B cell (primary cell): Measurements from ENCODE around the gene GRPEL2. TPM values are rescaled to one million over a fixed set of nuclear protein-coding genes. Genes with fewer than 3 reads are reported as not detected.

Experiments used
- ATAC-seq: fragments of 200-7000 bp; cut with Tn5 transposase; one replicate; pipeline ENCODE4 v1.10.0; 2021; ENCODE audit warnings: low read depth, mild to moderate bottlenecking, moderate number of reproducible peaks, moderate library complexity
- CTCF ChIA-PET: fragments of 350-600 bp; sonication (Branson Sonifier 250); formaldehyde crosslinking; loops from one replicate; lab custom pipeline; 2021; ENCODE audit warnings: antibody characterized with exemption, inconsistent platforms; lab: Charles Lee
- POLR2A ChIA-PET: fragments of 350-600 bp; sonication (Branson Sonifier 250); formaldehyde crosslinking; loops from one replicate; lab custom pipeline; 2021; ENCODE audit warnings: antibody characterized with exemption; lab: Charles Lee
- DNase-seq: peaks from one replicate; pipeline ENCODE4 v3.0.0; 2013
- H2AFZ ChIP-seq: 2 replicates; pipeline ENCODE4 v1.6.1; 2012; ENCODE audit warnings: mild to moderate bottlenecking, low read depth, low read length; ENCODE audit not compliant: insufficient read depth, poor library complexity, severe bottlenecking
- H3K27ac ChIP-seq, 2 donors: 1 replicate in 1 of 2; 2 replicates in 1 of 2; pipeline ENCODE4 v1.5.1; 2012 to 2013; ENCODE audit warnings: low read length in 2 of 2, mild to moderate bottlenecking in 2 of 2, moderate library complexity in 1 of 2
- H3K27me3 ChIP-seq, 4 experiments: fragments of 200-600 bp in 1 of 4; sonication (generic) in 1 of 4; replicated peaks in 1 of 4; 1 replicate in 2 of 4; 2 replicates in 2 of 4; pipeline versions ENCODE4 v1.6.1 to v1.7.0; 2013 to 2016; ENCODE audit warnings: low read length in 3 of 4, mild to moderate bottlenecking in 2 of 4, mixed read lengths in 1 of 4, moderate library complexity in 1 of 4; ENCODE audit not compliant: insufficient read depth in 4 of 4, control insufficient read depth in 3 of 4; ENCODE audit errors: control extremely low read depth in 1 of 4
- H3K36me3 ChIP-seq, 2 experiments: replicated peaks in 1 of 2; 1 replicate in 1 of 2; 2 replicates in 1 of 2; pipeline versions ENCODE4 v1.6.1 to v1.7.1; 2013; ENCODE audit warnings: low read length in 1 of 2; ENCODE audit not compliant: insufficient read depth in 2 of 2, control insufficient read depth in 1 of 2; ENCODE audit errors: control extremely low read depth in 1 of 2, extremely low read depth in 1 of 2
- H3K4me1 ChIP-seq, 2 donors: fragments of 200-600 bp in 1 of 2; sonication (generic) in 1 of 2; 1 replicate in 1 of 2; 2 replicates in 1 of 2; pipeline versions ENCODE4 v1.5.1 to v1.6.1; 2013 to 2017; ENCODE audit warnings: low read length in 2 of 2; ENCODE audit not compliant: control insufficient read depth in 2 of 2, insufficient read depth in 2 of 2
- H3K4me2 ChIP-seq: replicated peaks from 2 replicates; pipeline ENCODE3; 2012; ENCODE audit warnings: mild to moderate bottlenecking, low read depth, low read length; ENCODE audit not compliant: poor library complexity, severe bottlenecking
- H3K4me3 ChIP-seq, 5 experiments: fragments of 200-600 bp in 1 of 5; sonication (generic) in 1 of 5; 1 replicate in 3 of 5; 2 replicates in 2 of 5; pipeline versions ENCODE4 v1.5.1 to v1.7.0; 2011 to 2016; ENCODE audit warnings: low read length in 4 of 5, mild to moderate bottlenecking in 4 of 5, low read depth in 2 of 5, control low read depth in 1 of 5, moderate library complexity in 1 of 5; ENCODE audit not compliant: insufficient read depth in 1 of 5; ENCODE audit errors: control extremely low read depth in 1 of 5, extremely low read depth in 1 of 5
- H3K79me2 ChIP-seq: fragments of 200-600 bp; sonication (generic); one replicate; pipeline ENCODE4 v1.6.0; 2016; ENCODE audit warnings: low read length; ENCODE audit not compliant: control insufficient read depth, insufficient read depth
- H3K9ac ChIP-seq: fragments of 200-600 bp; sonication (generic); 2 replicates; pipeline ENCODE4 v1.6.1; 2017; ENCODE audit warnings: mild to moderate bottlenecking, low read length, moderate library complexity
- H3K9me3 ChIP-seq, 3 donors: one replicate each; pipeline versions ENCODE4 v1.6.1 to v1.7.1; 2013; ENCODE audit warnings: low read length in 2 of 3; ENCODE audit not compliant: control insufficient read depth in 2 of 3, insufficient read depth in 1 of 3; ENCODE audit errors: control extremely low read depth in 1 of 3
- H4K20me1 ChIP-seq: 2 replicates; pipeline ENCODE4 v1.6.0; 2012; ENCODE audit warnings: mild to moderate bottlenecking, low read length; ENCODE audit not compliant: insufficient read depth, control insufficient read depth, poor library complexity, severe bottlenecking
- H3K27ac Mint-ChIP-seq: one replicate; pipeline ENCODE4 v1.8.0; 2021; ENCODE audit warnings: mixed read lengths
- H3K27me3 Mint-ChIP-seq: one replicate; pipeline ENCODE4 v1.8.0; 2021; ENCODE audit warnings: mixed read lengths
- H3K4me1 Mint-ChIP-seq: one replicate; pipeline ENCODE4 v1.8.0; 2021; ENCODE audit warnings: mixed read lengths
- H3K4me3 Mint-ChIP-seq: one replicate; pipeline ENCODE4 v1.8.0; 2021; ENCODE audit warnings: mixed read lengths
- H3K9me3 Mint-ChIP-seq: one replicate; pipeline ENCODE4 v1.8.0; 2022; ENCODE audit warnings: mixed read lengths; ENCODE audit not compliant: insufficient read depth
- CTCF ChIP-seq: fragments of 200-600 bp; IDR thresholded peaks from one replicate; pipeline ENCODE4 v1.8.0; 2022; ENCODE audit warnings: antibody characterized with exemption, mild to moderate bottlenecking
- EZH2 ChIP-seq: IDR thresholded peaks from 2 replicates; pipeline ENCODE4 v1.6.1; 2012; ENCODE audit warnings: borderline replicate concordance, low read depth, mild to moderate bottlenecking, moderate library complexity, low read length; ENCODE audit not compliant: insufficient read depth, poor library complexity, severe bottlenecking
- whole genome bisulfite sequencing: methylation state at CpG from one replicate; pipeline ENCODE4 v1.1.5; 2013; ENCODE audit warnings: missing lambda C conversion rate; ENCODE audit not compliant: insufficient coverage; 5-methylcytosine and 5-hydroxymethylcytosine counted together
- intact Hi-C: fragments of 100-400 bp; cut with micrococcal nuclease; formaldehyde crosslinking; loops from one replicate; pipeline ENCODE4 v1.10.0; 2022
- polyA plus RNA-seq: library from polyadenylated mRNA; depleted of rRNA; stranded (reverse); fragments of >200 nt; gene quantifications from 2 replicates; pipeline ENCODE4 v1.2.3, GENCODE V29; 2012
- total RNA-seq, 2 donors: library from RNA; stranded (reverse); fragments of 120-200 nt in 1 of 2; gene quantifications; 1 replicate in 1 of 2; 2 replicates in 1 of 2; pipeline versions ENCODE4 v1.2.3 to v1.2.4, GENCODE V29; 2013 to 2022

GRPEL2 gene
- total and polyA plus RNA-seq, 2 donors (not counting 1 experiment from before 2014, with no cell fraction given): 1.1 to 12.1 TPM

DNA sequence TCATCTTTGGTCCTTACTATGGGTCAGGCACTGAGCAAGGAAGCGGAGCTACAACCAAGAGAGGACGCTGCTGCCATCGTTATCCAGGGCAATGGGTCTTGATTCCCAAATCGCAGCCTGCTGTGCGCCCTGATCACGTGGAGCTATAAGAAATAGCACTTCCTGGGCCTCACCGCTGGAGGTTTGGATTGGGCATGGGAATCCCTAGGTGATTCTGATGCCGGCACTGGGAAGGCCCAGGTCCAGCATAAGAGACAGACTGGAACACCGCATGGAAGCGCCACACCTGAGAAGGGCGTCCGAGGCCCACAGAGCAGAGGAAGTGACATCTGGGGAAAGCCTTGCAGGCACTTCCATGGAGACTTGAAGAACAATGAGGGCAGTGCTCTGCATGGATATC is 30.8 kb downstream of the GRPEL2 start:
- DNase-seq: no peak
- H2AFZ ChIP-seq: no peak overlapping the region
- ChIA-PET CTCF (interaction anchor here (0.8 to 3.1 kb wide), 4 partner anchors 59 to 1102 kb away, joined by 3 to 10 read pairs (median 3); no protein-coding TSS in a partner anchor), POLR2A (no interaction called here)
- H3K4me1 ChIP-seq: no peaks in the 10 kb centered on the region
- H3K27ac ChIP-seq: no peak overlapping the region
- no peak overlapping the region for H3K4me3 Mint-ChIP-seq
- H4K20me1 ChIP-seq: no peaks in the 10 kb centered on the region
- H3K9me3 Mint-ChIP-seq: no peaks in the 10 kb centered on the region
- peaks cover 4% of the 10 kb centered on the region for H3K4me1 Mint-ChIP-seq
- no peak overlapping the region for H3K9ac ChIP-seq
- H3K27ac Mint-ChIP-seq: no peak overlapping the region
- H3K36me3 ChIP-seq: no peaks in the 10 kb centered on the region
- no peak overlapping the region for H3K4me3 ChIP-seq
- no peaks in the 10 kb centered on the region for H3K27me3 Mint-ChIP-seq
- WGBS: 96% methylated on average over 9 of the region's 12 CpGs
- H3K9me3 ChIP-seq: peaks cover 0 to 3% (median 0%) of the 10 kb centered on the region in 3 donors
- no peaks in the 10 kb centered on the region for H3K79me2 ChIP-seq
- TF ChIP-seq CTCF (no peak), EZH2 (no peak)
- ATAC-seq: no peak
- no peak overlapping the region for H3K4me2 ChIP-seq
- H3K27me3 ChIP-seq: no peaks in the 10 kb centered on the region
- intact Hi-C loops: no loop called here

GRCh38 chr5:149376711-149377447 is 31.6 kb downstream of the GRPEL2 start:
- no peak overlapping the region for H3K27ac Mint-ChIP-seq
- intact Hi-C loops: no loop called here
- peaks cover under 1% of the 10 kb centered on the region for H3K4me1 Mint-ChIP-seq
- Histone ChIP-seq H3K4me1 (peaks cover 0 to 3% of the 10 kb centered on the region in 2 donors), H3K9ac (no peak overlapping the region), H3K9me3 (peaks cover 0 to 3% (median 0%) of the 10 kb centered on the region in 3 donors), H2AFZ (no peak overlapping the region), H3K4me2 (no peak overlapping the region), H3K4me3 (no peak overlapping the region), H4K20me1 (no peaks in the 10 kb centered on the region), H3K27me3 (no peaks in the 10 kb centered on the region), H3K79me2 (no peaks in the 10 kb centered on the region), H3K27ac (no peak overlapping the region), H3K36me3 (no peaks in the 10 kb centered on the region)
- no peaks in the 10 kb centered on the region for H3K9me3 Mint-ChIP-seq
- 92% methylated on average over 6 of the region's 7 CpGs for WGBS
- no peaks in the 10 kb centered on the region for H3K27me3 Mint-ChIP-seq
- DNase-seq: no peak
- TF ChIP-seq CTCF (no peak), EZH2 (no peak)
- H3K4me3 Mint-ChIP-seq: no peak overlapping the region
- no peak for ATAC-seq
- ChIA-PET POLR2A (no interaction called here), CTCF (interaction anchor here (0.8 to 3.1 kb wide), 3 partner anchors 60 to 1101 kb away, joined by 3 to 10 read pairs (median 3); no protein-coding TSS in a partner anchor)
